Measurements from ENCODE around the gene NGFR.

- no peak for TF ChIP-seq POLR2AphosphoS5 (IDR thresholded peaks at IDR 0.05; ENCODE audit: low read depth, low read length)
- TF ChIP-seq CTCF (IDR thresholded peaks at IDR 0.05), result no peak
- TF ChIP-seq YY1 (IDR thresholded peaks at IDR 0.05; ENCODE audit: low read depth), result no peak
- TF ChIP-seq ELF1 (IDR thresholded peaks at IDR 0.05), result no peak
- TF ChIP-seq EZH2phosphoT487 (IDR thresholded peaks at IDR 0.05; ENCODE audit: borderline replicate concordance, low read depth), result no peak
- no peak for TF ChIP-seq TEAD4 (IDR thresholded peaks at IDR 0.05; ENCODE audit: borderline replicate concordance, insufficient read depth)
- TF ChIP-seq JUND (IDR thresholded peaks at IDR 0.05), result no peak
- peak in 1 of 2 experiments; percentile 52; a peak in 2 of 4 replicates for TF ChIP-seq EP300 (IDR thresholded peaks at IDR 0.05; ENCODE audit: borderline replicate concordance in 1 of 2, low read depth in 1 of 2, low read length in 1 of 2)
- TF ChIP-seq FOXJ3 (CRISPR knock-in tag; IDR thresholded peaks at IDR 0.05), result no peak
- no peak for TF ChIP-seq MAX (IDR thresholded peaks at IDR 0.05; ENCODE audit: low read depth)
- TF ChIP-seq RFX5 (IDR thresholded peaks at IDR 0.05; ENCODE audit: low read length), result no peak
- TF ChIP-seq GABPA (IDR thresholded peaks at IDR 0.05; ENCODE audit: low read depth), result no peak
- no peak for TF ChIP-seq USF2 (IDR thresholded peaks at IDR 0.05; ENCODE audit: borderline replicate concordance, low read depth, low read length)
- TF ChIP-seq TAF1 (IDR thresholded peaks at IDR 0.05; ENCODE audit: borderline replicate concordance, low read depth, low read length), result no peak
Measured at GRCh38 chr17:49511810-49512209, 16.7 kb downstream of the NGFR start.
